LNCAP (cell line): ENCODE results near the gene MAP4K3.

ENCODE experiments used
- CTCF ChIP-seq: fragments of 450-650 bp; IDR thresholded peaks from 2 replicates; pipeline ENCODE4 v1.5.1; 2017; ENCODE audit warnings: mild to moderate bottlenecking

The MAP4K3 gene

GRCh38 chr2:39431592-39432316 is 5.3 kb downstream of the MAP4K3 start:
- no peak for TF ChIP-seq CTCF

- no peak for TF ChIP-seq CTCF
These were observed 7.3 kb downstream of the MAP4K3 start for GRCh38 chr2:39429746-39430145.

GRCh38 chr2:39424951-39425350 is 12.1 kb downstream of the MAP4K3 start:
- no peak for TF ChIP-seq CTCF

- no peak for TF ChIP-seq CTCF
These were observed 14.4 kb downstream of the MAP4K3 start for GRCh38 chr2:39422700-39423099.

- no peak for TF ChIP-seq CTCF
These were observed 15.7 kb downstream of the MAP4K3 start for GRCh38 chr2:39421354-39421753.

- TF ChIP-seq CTCF: no peak
These were observed 17.5 kb downstream of the MAP4K3 start for GRCh38 chr2:39419282-39420223.

GRCh38 chr2:39418491-39418890 is 18.6 kb downstream of the MAP4K3 start:
- TF ChIP-seq CTCF: no peak
